ENCODE results near the gene NBL1.

The NBL1 gene

DNA sequence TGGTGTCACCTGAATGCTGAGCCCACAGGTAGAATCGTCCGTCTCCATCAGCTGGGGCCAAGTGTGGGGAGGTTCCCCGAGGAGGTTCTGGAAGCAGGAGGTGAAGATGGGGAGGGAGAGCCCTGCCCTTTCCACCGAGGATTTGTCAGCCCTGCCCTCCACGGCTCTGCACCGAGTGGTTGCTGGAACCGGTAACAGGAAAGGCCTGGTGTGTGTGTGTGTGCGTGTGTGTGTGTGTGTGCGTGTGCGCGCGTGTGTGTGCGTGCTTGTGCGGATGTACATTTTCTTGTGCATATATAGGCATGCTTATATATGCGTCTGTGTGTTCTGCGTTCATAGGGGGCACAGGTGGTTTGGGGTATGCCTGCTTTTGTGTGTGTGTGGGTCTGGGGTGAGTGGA, 3.5 kb downstream of the NBL1 start:
- no peak for DNase-seq

DNA sequence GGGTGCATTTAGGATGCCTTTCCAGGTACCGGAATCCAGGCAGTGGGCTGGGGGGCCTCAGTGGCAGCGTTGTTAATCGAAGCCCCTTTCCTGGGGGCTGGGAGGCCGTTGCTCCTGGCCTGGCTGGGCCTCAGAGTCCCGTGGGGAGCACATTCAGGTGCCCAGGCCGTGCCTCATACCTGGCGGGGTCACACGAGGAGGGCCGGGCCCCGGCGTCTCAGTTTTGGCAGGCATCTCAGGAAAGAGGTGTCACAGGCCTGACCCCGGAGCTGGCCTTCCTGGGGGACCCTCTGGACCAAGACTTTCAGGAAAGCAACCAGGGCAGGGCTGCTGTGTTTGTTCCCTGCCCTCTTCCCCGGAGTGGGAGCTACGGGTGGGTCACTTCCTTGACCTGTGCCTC, 4.1 kb downstream of the NBL1 start:
- no peak for DNase-seq

DNA sequence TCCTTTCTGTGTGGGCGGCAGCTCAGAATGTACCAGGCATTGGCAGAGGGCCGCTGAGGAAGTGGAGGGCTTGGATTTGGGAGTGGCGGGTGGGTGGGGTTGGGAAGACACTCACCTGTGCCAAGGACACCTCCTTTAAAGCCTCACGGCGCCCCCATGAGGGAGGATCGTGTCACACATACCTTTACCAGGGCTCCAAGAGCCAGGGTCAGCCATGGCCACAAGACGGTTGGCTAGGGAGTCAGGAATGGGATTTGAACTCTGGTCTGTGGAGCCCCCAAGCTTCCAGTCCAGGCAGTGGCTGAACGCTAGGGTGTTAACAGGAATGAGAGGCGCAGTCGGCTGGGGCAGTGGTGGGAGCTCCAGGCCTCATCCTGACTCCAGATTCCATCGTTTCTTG, 4.6 kb downstream of the NBL1 start:
- no peak for DNase-seq

DNA sequence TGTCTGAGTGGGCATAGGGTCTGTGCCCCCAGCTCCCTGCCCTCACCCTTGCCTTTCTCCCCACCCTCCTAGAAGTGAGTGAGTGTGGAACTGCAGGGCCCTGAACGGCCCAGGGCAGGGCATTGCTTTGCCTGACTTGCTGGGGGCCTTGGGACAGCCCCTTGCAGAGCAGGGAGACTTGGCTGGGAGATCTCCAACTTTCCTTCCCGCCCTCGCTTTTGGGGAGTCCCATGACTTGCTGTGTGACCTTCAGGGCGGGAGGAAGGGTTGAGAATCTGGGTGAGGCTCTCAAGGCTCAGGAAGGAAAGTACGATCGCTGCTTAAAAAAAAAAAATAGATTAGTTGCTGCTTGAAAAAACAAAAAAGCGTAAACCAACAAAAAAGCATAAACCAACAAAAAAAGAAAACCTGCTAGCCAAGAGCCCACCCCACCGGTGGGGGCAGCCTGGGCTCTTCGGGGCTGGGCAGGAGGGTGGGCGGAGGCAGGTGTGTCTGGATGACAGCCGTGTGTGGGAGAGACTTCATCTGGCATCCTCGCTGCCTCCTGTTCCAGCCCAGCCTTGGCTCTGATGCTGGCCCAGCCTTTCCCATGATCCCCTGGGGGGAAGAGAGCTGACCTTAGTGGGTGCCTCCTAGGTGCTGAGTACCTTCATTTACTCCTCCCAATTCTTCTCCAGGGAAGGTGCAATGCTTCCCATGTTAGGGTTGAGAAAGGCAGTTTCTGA, 6.5 kb downstream of the NBL1 start:
- DNase-seq = no peak

DNA sequence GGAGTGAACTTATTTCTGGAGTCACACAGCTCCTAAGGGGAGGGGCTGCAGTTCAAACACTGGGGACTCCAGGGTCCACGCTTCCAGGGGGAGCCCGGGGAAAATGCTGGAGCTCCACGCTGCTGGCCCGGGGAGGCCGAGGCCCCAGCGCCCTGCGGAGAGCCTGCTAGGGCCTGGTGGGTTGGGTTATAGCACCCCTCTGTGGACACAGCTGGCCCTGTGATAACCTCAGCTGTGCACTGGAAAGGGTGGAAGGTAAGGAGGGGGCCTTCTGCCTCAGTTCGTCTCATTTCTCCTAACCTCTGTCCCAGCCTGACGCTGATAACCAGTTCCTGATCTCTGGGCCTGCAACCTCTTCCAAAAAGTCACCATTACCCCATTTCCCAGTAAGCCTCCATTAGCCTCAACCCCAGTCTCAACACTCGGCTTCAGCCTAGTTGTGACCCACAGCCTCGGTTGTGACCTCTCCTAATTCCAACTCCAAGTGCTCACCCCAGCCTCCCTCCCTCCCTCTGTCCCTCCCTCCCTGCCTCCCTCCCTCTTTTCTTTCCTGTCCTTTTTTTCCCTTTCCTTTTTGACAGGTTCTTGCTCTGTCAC, 7.1 kb downstream of the NBL1 start:
- no peak for DNase-seq

DNA sequence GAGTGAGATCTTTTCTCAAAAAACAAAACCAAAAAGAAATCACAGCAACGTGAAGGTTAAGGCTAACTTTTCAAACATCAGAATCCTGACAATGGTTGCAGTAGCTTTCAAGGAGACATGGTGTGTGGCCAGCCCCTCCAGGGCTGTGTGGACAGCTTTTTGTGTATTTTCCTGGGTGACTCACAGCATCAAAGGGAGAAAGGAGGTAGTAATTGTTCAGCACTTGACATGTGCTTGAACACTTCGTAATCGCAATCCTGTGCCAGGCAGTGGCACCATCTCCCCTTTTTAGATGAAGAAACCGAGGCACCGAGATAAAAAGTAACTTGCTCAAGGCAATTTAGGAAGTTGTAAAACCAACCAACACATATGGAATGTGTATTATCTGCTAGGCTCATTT, 10.3 kb downstream of the NBL1 start:
- no peak for DNase-seq

DNA sequence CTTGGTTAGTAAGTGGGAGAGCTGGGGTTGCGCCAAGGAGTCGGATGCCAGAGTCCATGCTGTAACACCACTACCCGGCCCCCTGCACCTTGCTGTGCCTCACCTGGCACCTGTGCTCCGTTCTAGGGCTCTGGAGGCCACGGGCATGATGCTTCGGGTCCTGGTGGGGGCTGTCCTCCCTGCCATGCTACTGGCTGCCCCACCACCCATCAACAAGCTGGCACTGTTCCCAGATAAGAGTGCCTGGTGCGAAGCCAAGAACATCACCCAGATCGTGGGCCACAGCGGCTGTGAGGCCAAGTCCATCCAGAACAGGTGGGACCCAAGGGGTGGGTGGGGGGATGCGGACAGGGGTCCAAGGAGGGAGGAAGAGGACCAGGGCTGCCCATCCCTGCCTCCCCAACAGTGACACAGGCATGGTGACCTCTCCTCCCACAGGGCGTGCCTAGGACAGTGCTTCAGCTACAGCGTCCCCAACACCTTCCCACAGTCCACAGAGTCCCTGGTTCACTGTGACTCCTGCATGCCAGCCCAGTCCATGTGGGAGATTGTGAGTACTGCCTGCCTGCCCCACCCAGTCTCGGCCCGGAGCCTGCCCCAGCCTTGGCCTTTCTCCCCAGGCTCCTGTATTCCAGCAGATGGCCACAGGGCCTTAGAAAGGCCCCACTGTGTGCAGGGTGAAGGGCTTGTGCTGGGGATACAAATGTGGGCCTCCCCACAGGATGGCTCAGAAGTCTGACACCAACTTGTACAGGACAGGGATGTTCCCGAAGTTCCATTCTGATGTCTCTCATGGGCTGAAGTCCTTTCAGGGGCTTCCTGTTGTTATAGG, 11.0 kb downstream of the NBL1 start:
- no peak for DNase-seq

DNA sequence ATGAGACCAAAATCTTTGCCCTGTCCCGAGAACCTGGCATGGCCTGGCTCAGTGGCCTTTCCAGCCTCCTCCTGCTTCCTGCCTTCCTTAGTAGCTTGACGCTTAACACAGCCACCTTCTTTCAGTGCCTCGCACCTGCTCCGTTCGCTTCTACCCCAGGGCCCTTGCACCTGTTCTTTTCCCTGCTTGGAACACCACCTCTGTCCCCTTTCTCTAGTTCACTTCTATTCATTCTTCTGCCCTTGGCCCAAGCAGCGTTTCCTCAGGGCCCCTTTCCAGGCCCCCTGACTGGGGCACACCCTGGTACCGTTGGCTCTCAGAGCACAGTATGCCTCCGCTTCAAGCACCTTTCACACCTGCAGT, 11.6 kb downstream of the NBL1 start:
- no peak for DNase-seq

DNA sequence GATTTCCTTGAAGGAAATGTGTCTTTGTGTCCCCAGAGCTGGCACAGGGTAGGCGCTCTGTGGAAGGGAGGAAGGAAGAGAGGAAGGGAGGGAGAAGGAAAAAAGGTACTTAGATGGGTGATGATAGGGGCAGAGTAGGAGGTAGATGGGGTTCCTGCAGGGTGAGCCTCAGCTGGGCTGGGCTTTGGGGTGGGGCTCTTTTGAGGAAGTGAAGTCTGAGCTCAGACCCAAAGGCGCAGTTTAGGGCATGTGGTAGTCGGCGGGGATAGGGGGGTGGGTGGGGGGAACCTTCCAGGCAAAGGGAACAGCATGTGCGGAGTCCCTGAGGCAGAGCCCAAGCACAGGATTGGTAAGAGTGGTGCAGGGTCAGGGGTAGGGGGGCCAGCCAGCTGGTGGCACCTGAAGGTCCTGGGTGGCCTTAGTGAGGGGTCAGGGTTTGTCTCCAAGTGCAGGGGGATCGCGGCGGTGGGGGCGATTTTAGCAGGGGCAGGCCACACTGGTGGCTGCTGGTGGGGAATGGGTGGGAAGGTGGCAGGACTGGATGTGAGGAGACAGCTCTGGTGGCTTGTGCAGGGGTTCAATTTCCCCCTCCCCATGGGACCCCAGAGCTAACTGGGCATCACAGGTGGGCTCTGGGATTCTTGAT, 12.1 kb downstream of the NBL1 start:
- no peak for DNase-seq

DNA sequence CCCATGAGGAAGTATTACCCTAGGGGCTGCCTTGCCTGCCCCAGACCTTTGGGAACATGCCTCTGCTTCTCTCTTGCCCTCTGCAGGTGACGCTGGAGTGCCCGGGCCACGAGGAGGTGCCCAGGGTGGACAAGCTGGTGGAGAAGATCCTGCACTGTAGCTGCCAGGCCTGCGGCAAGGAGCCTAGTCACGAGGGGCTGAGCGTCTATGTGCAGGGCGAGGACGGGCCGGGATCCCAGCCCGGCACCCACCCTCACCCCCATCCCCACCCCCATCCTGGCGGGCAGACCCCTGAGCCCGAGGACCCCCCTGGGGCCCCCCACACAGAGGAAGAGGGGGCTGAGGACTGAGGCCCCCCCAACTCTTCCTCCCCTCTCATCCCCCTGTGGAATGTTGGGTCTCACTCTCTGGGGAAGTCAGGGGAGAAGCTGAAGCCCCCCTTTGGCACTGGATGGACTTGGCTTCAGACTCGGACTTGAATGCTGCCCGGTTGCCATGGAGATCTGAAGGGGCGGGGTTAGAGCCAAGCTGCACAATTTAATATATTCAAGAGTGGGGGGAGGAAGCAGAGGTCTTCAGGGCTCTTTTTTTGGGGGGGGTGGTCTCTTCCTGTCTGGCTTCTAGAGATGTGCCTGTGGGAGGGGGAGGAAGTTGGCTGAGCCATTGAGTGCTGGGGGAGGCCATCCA, 12.8 kb downstream of the NBL1 start:
- no peak for DNase-seq

DNA sequence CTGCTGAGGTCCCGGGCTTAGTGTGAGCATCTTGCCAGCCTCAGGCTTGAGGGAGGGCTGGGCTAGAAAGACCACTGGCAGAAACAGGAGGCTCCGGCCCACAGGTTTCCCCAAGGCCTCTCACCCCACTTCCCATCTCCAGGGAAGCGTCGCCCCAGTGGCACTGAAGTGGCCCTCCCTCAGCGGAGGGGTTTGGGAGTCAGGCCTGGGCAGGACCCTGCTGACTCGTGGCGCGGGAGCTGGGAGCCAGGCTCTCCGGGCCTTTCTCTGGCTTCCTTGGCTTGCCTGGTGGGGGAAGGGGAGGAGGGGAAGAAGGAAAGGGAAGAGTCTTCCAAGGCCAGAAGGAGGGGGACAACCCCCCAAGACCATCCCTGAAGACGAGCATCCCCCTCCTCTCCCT, 13.4 kb downstream of the NBL1 start:
- no peak for DNase-seq

DNA sequence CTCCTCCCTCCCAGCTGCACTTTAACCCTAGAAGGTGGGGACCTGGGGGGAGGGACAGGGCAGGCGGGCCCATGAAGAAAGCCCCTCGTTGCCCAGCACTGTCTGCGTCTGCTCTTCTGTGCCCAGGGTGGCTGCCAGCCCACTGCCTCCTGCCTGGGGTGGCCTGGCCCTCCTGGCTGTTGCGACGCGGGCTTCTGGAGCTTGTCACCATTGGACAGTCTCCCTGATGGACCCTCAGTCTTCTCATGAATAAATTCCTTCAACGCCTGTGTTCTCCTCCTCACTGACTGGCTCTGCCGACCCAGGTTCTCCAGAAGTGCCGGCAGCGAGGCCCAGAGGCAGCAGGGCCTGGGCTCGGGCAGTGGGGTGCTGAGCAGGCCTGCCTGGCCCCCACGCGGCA, 14.1 kb downstream of the NBL1 start:
- DNase-seq = no peak

DNA sequence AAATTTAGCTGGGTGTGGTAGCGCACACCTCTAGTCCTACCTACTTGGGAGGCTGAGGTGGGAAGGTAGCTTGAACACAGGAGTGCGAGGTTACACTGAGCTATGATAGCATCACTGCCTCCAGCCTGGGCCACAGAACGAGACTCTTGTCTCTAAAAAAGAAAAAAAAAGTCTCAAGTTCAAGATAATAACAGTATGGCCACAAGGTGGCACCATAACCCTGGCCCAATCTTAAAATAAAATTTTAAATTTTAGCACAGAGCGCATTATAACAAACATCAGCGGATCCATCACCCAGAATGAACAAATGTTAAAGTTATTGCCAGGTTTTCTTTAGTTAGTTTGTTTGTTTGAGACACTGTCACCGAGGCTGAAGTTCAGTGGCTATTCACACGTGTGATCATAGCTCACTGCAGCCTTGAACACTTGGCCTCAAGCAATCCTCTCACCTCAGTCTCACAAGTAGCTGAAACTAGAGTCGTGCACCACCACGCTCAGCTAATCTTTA, 17.7 kb downstream of the NBL1 start:
- DNase-seq = no peak

DNA sequence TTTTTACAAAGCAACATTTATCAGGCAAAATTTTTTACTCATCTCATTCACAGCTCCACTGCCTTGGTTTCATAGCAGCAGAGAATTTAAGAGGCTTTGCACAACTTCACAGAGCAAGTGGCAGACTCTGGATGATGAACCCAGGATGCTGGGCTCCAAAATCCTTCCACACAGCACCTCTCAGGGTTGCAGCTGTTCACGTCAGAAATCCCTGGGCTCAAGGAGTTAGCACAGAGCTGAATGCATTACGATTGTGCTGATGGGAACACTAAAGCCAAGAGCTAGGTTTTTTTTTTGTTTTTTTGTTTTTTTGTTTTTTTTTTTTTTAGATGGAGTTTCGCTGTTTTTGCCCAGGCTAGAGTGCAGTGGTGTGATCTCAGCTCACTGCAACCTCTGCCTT, 18.2 kb downstream of the NBL1 start:
- no peak for DNase-seq

DNA sequence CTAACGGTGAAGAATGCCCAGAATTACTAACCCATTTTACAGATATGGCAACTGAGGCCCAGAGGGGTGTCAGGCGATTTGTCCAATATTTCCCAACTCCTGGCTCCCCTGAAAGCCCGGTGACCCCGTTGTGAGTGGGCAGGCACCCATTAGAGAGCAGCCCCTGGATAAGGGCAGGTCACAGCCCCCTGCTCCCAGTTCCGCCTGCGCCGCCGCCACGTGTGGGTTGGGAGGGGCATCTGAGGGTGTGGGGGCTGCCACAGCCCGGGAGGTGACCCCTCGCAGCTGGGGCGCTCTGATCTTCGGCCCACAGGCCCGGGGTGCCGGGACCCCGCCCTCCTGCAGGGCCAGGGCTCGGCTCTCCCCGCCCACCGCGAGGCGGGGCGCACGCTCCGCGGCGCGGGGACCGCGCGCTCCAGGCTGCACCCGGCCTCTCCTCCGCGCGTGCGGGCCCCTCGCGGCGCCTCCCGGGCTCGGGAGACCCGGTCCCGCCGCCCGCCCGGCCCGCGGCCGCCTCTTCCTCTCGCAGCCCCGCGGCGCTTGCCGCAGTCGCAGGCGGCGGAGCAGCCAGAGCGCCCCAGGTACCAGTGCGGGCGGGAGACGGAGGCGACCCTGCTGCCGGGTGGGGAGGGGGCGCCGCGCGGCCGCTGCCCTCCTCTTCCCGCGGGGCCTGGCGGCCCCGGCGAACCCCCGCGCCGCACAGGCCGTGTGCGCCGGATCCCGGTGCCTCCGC, 20.5 kb downstream of the NBL1 start, which contains the start of gene HTR6:
Gene HTR6 (plus strand): TSS at position 423 of the 733 bp plus-strand sequence. CDS start 879 bp downstream, outside the sequence.
- DNase-seq = no peak

DNA sequence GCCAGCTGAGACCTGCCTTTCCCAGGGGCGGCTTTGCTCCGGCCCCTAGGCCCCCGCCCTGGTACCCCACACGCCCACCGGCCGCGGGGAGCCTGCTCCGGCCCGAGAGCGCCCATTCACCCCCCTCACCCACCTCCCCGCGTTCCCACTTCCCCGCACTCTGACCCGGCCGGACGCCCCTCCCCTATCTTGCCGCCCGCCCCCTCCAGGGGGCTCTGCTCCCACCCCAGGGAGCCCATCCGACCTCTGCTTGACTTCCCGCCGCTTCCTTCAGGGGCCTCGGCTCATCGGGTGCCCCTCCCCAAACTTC, 21.0 kb downstream of the NBL1 start:
- DNase-seq = no peak

DNA sequence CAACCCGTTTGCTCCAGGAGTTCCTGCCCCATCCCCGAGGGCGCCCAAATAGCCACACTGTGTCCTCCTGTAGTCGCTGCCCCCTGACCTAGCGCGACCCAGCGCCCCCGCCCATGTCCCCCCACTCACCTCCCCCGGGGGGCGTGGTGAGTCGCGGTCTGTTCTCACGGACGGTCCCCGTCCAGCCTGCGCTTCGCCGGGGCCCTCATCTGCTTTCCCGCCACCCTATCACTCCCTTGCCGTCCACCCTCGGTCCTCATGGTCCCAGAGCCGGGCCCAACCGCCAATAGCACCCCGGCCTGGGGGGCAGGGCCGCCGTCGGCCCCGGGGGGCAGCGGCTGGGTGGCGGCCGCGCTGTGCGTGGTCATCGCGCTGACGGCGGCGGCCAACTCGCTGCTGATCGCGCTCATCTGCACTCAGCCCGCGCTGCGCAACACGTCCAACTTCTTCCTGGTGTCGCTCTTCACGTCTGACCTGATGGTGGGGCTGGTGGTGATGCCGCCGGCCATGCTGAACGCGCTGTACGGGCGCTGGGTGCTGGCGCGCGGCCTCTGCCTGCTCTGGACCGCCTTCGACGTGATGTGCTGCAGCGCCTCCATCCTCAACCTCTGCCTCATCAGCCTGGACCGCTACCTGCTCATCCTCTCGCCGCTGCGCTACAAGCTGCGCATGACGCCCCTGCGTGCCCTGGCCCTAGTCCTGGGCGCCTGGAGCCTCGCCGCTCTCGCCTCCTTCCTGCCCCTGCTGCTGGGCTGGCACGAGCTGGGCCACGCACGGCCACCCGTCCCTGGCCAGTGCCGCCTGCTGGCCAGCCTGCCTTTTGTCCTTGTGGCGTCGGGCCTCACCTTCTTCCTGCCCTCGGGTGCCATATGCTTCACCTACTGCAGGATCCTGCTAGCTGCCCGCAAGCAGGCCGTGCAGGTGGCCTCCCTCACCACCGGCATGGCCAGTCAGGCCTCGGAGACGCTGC, 21.7 kb downstream of the NBL1 start:
- DNase-seq = no peak

DNA sequence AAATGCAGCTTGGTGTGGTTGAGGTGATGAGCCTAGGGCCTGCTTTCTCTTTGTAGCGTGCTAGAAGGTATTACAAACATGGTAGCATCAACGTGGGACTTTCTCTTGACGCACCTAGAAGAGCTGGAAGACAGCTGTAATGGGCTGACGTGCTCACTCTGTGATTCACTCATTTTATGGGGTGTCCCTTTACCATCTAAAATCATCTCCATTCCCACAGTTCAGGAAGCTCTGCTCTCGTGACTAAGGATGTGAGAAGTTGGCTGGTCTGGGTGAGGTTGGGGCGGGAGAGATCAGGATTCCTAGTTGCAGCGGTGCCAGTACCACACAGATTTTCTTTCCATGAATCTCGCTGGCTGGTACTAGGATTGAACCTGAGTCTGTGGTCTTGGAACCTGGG, 24.8 kb downstream of the NBL1 start:
- DNase-seq = no peak

DNA sequence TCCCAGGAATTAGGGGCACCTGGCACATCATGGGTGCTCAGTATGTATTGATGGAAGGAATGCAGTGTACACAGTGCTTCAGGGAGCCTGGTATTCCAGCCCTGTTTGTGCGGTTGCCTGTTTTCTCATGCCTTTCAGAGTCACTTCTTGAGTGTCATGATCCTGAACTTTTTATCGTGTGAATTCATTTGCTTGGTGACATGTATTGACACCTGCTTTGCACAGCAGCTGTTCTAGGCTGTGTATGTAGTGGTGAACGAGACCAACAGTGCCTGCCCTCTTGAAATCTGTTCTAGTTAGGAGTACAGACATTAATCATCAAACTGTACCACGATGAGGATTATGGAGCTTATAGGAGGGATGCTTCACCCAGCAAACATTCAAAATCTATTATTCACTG, 26.7 kb downstream of the NBL1 start:
- DNase-seq = no peak

DNA sequence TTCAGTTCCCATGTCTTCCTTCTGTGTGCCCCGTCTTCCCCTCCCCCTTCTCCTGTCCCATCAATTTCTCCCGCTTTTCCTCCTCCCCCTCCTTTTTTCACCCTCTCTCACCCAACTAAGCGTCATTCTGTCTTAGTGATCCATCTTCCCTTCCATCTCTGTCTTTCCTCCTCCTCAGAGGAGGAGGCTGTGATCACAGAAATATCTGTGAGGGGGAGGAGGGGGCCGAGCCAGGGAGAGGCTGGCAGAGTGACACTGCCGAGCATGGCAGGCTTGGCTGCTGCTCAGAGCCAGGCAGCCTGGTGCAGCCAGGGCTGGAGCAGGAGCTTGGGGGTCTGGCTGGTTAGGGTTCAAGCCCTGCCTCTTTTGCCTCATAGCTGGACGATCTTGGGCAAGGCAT, 28.1 kb downstream of the NBL1 start:
- no peak for DNase-seq

DNA sequence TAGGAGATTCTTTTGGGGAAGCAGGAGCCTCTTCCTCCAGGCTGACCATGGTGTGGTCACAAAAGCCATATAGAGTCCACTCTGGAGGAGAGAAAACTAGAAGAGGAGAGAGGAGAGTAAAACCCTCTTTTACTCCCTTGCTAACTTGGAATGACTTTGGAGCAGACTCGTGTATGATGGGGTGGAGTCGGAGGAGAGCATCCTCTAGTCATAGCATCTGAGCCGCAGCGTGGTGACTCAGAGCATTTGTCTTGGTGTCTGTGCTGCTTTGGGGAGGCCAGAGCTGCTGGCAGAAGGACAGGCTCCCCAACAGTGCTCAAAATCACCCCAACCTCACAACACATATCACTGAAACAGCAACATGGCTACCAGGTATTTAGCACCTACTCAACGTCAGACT, 31.7 kb downstream of the NBL1 start:
- no peak for DNase-seq
